ENCODE results near the gene WWOX.

DNA sequence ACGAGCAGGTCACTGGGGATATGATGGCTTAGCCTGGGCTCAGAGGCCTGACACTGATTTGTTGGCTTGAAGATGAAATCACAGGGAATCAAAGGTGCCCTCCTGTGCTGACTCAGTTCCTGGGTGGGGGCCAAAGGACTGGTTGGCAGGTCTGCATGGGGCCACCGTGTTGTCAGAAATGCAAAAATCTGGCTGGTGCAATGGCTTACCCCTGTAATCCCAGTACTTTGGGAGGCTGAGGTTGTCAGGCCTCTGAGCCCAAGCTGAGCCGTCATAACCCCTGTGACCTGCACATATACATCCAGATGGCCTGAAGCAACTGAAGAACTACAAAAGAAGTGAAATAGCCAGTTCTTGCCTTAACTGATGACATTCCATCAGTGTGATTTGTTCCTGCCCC lies 314.2 kb downstream of the WWOX start:
- TF ChIP-seq, protein P1, sequence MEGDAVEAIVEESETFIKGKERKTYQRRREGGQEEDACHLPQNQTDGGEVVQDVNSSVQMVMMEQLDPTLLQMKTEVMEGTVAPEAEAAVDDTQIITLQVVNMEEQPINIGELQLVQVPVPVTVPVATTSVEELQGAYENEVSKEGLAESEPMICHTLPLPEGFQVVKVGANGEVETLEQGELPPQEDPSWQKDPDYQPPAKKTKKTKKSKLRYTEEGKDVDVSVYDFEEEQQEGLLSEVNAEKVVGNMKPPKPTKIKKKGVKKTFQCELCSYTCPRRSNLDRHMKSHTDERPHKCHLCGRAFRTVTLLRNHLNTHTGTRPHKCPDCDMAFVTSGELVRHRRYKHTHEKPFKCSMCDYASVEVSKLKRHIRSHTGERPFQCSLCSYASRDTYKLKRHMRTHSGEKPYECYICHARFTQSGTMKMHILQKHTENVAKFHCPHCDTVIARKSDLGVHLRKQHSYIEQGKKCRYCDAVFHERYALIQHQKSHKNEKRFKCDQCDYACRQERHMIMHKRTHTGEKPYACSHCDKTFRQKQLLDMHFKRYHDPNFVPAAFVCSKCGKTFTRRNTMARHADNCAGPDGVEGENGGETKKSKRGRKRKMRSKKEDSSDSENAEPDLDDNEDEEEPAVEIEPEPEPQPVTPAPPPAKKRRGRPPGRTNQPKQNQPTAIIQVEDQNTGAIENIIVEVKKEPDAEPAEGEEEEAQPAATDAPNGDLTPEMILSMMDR (IDR thresholded peaks at IDR 0.05) = no peak
- TF ChIP-seq POLR2A (IDR thresholded peaks at IDR 0.05) = no peak

All from gastroesophageal sphincter (tissue), 3 donors.